HepG2 (cell line): ENCODE measurements around the gene CEP19. TPM values are rescaled to one million over a fixed set of nuclear protein-coding genes. Genes with fewer than 3 reads are reported as not detected.

Experiments
- ATAC-seq: fragments of 200-7000 bp; cut with Tn5 transposase; 3 replicates; pipeline ENCODE4 v1.9.1; 2020; ENCODE audit warnings: mild to moderate bottlenecking, moderate library complexity
- BruUV-seq: library from RNA; stranded (reverse); fragments of 400-500 nt; replicated peaks from 2 replicates; lab custom pipeline; 2021; lab: Mats Ljungman, UMichigan
- CTCF ChIA-PET: fragments of 300-600 bp; formaldehyde crosslinking; extraction: SDS; loops from one replicate; lab custom pipeline; 2021; ENCODE audit warnings: low total read pairs, inconsistent platforms, low intra/inter-chr PET ratio; lab: Yijun Ruan, JAX
- POLR2A ChIA-PET: fragments of 350-600 bp; sonication (Branson Sonifier 250); formaldehyde crosslinking; loops from one replicate; lab custom pipeline; 2020; ENCODE audit warnings: antibody characterized with exemption, inconsistent platforms; lab: Yijun Ruan, JAX
- DNase-seq: peaks from one replicate; pipeline ENCODE4 v3.0.0-alpha.2; 2015; ENCODE audit warnings: low spot score
- FAIRE-seq: peaks from 3 replicates; lab custom pipeline; 2011; peaks lifted over from hg19 to GRCh38; lab: Jason Lieb, UNC
- H2AFZ ChIP-seq: one replicate; pipeline ENCODE4 v1.6.1; 2011; ENCODE audit warnings: low read length, inconsistent platforms
- H3K27ac ChIP-seq: fragments of 300-600 bp; 3 replicates; pipeline ENCODE4 v1.8.0; 2011; ENCODE audit warnings: mixed run types, mild to moderate bottlenecking, mixed read lengths, low read length, inconsistent platforms; ENCODE audit not compliant: insufficient read depth; ENCODE audit errors: extremely low read length
- H3K27me3 ChIP-seq, 2 experiments: fragments of 200-600 bp in 1 of 2; 2 replicates in 1 of 2; 3 replicates in 1 of 2; pipeline versions ENCODE4 v1.6.0 to v1.8.0; 2011; ENCODE audit warnings: low read length in 2 of 2, mild to moderate bottlenecking in 2 of 2, moderate library complexity in 2 of 2, inconsistent platforms in 1 of 2; ENCODE audit not compliant: insufficient read depth in 2 of 2, control insufficient read depth in 1 of 2
- H3K36me3 ChIP-seq, 2 experiments: fragments of 200-600 bp in 1 of 2; replicated peaks in 1 of 2; 2 replicates in 1 of 2; 3 replicates in 1 of 2; pipeline versions ENCODE4 v1.5.1 to v1.8.0; 2011; ENCODE audit warnings: low read length in 2 of 2, inconsistent platforms in 1 of 2; ENCODE audit not compliant: insufficient read depth in 2 of 2, control insufficient read depth in 1 of 2
- H3K4me1 ChIP-seq: 2 replicates; pipeline ENCODE4 v1.5.1; 2012; ENCODE audit warnings: low read length, inconsistent platforms; ENCODE audit not compliant: insufficient read depth
- H3K4me2 ChIP-seq: 2 replicates; pipeline ENCODE4 v1.6.0; 2011; ENCODE audit warnings: low read depth, low read length, inconsistent platforms
- H3K4me3 ChIP-seq, 3 experiments: fragments of 200-600 bp in 1 of 3; sonication (generic), shearing (Covaris generic) in 1 of 3; replicated peaks in 1 of 3; 2 replicates each; pipeline ENCODE4 v1.5.1; 2011 to 2016; ENCODE audit warnings: low read length in 3 of 3, inconsistent platforms in 2 of 3, low read depth in 2 of 3, mild to moderate bottlenecking in 2 of 3, control low read depth in 1 of 3, mixed read lengths in 1 of 3; ENCODE audit not compliant: insufficient read depth in 1 of 3
- H3K79me2 ChIP-seq: one replicate; pipeline ENCODE4 v1.6.1; 2011; ENCODE audit warnings: low read length, inconsistent platforms; ENCODE audit not compliant: insufficient read depth
- H3K9ac ChIP-seq: 2 replicates; pipeline ENCODE4 v1.6.0; 2011; ENCODE audit warnings: mild to moderate bottlenecking, low read depth, low read length, inconsistent platforms; ENCODE audit not compliant: insufficient read depth
- H3K9me3 ChIP-seq: 2 replicates; pipeline ENCODE4 v1.5.1; 2012; ENCODE audit warnings: mild to moderate bottlenecking, low read length
- H4K20me1 ChIP-seq: 2 replicates; pipeline ENCODE4 v1.6.0; 2011; ENCODE audit warnings: inconsistent platforms, mild to moderate bottlenecking, low read length, moderate library complexity; ENCODE audit not compliant: insufficient read depth
- AGO2 ChIP-seq: fragments of 200-400 bp; formaldehyde crosslinking; optimal IDR thresholded peaks from 2 replicates; pipeline ENCODE3; 2017; ENCODE audit warnings: mild to moderate bottlenecking, low read depth, low read length, moderate library complexity
- CREBL2 ChIP-seq: sonication (generic); formaldehyde crosslinking; IDR thresholded peaks from 2 replicates; pipeline ENCODE4 v1.8.1; 2023; ENCODE audit warnings: missing genetic modification reagents, mild to moderate bottlenecking, borderline replicate concordance
- JUN ChIP-seq: sonication (generic); formaldehyde crosslinking; IDR thresholded peaks from 2 replicates; pipeline ENCODE4 v1.4.0; 2020; ENCODE audit warnings: mild to moderate bottlenecking, missing genetic modification reagents
- KLF9 ChIP-seq: IDR thresholded peaks from 2 replicates; pipeline ENCODE4 v1.6.1; 2016; ENCODE audit warnings: low read depth
- PCBP1 ChIP-seq: fragments of 200-400 bp; formaldehyde crosslinking; IDR thresholded peaks from 2 replicates; pipeline ENCODE4 v1.6.1; 2017; ENCODE audit warnings: mild to moderate bottlenecking, low read depth, low read length, borderline replicate concordance
- RFX3 ChIP-seq: IDR thresholded peaks from 2 replicates; pipeline ENCODE4 v1.6.1; 2016; ENCODE audit warnings: missing biosample characterization, missing genetic modification reagents
- RXRA ChIP-seq: sonication (generic); formaldehyde crosslinking; IDR thresholded peaks from 2 replicates; pipeline ENCODE4 v1.5.1; 2020; ENCODE audit warnings: missing genetic modification reagents
- SMYD3 ChIP-seq: sonication (generic); formaldehyde crosslinking; IDR thresholded peaks from 2 replicates; pipeline ENCODE4 v1.8.1; 2023; ENCODE audit warnings: mild to moderate bottlenecking, missing genetic modification reagents
- SOX5 ChIP-seq: IDR thresholded peaks from 2 replicates; pipeline ENCODE4 v1.6.1; 2016; ENCODE audit warnings: borderline replicate concordance
- ZBTB7B ChIP-seq: sonication (generic); formaldehyde crosslinking; IDR thresholded peaks from 2 replicates; pipeline ENCODE4 v1.4.0; 2020; ENCODE audit warnings: missing genetic modification reagents
- ZMAT3 ChIP-seq: sonication (generic); formaldehyde crosslinking; conservative IDR thresholded peaks from 2 replicates; pipeline ENCODE4 v1.7.0; 2021; ENCODE audit warnings: missing genetic modification reagents
- ZNF136 ChIP-seq: sonication (generic); formaldehyde crosslinking; IDR thresholded peaks from 2 replicates; pipeline ENCODE4 v1.8.1; 2022; ENCODE audit warnings: low read depth, mild to moderate bottlenecking, moderate library complexity, missing genetic modification reagents
- ZNF225 ChIP-seq: sonication (generic); formaldehyde crosslinking; IDR thresholded peaks from 2 replicates; pipeline ENCODE4 v1.4.0; 2020; ENCODE audit warnings: mild to moderate bottlenecking, missing genetic modification reagents
- ZNF34 ChIP-seq: sonication (generic); formaldehyde crosslinking; IDR thresholded peaks from 2 replicates; pipeline ENCODE4 v1.4.0; 2020; ENCODE audit warnings: mild to moderate bottlenecking, missing genetic modification reagents, borderline replicate concordance
- ZNF782 ChIP-seq: sonication (generic); formaldehyde crosslinking; IDR thresholded peaks from 2 replicates; pipeline ENCODE4 v1.4.0; 2020; ENCODE audit warnings: missing genetic modification reagents, mild to moderate bottlenecking, borderline replicate concordance
- ZNF800 ChIP-seq: sonication (generic); formaldehyde crosslinking; IDR thresholded peaks from 2 replicates; pipeline ENCODE4 v1.4.0; 2020; ENCODE audit warnings: missing genetic modification reagents
- WGBS: methylation state at CpG from one replicate; pipeline ENCODE4 v1.1.6; 2017; ENCODE audit warnings: low lambda C conversion rate; 5-methylcytosine and 5-hydroxymethylcytosine counted together
- in situ Hi-C: cut with HindIII; loops from 2 replicates; pipeline ENCODE4 v1.10.0; 2017; ENCODE audit warnings: low pct_unique_long_range_greater_than_20kb; ENCODE audit not compliant: extremely low pct_ligation_motif_present
- intact Hi-C: fragments of 100-400 bp; cut with micrococcal nuclease; formaldehyde crosslinking; loops from one replicate; pipeline ENCODE4 v1.10.0; 2022; ENCODE audit not compliant: unreplicated experiment
- polyA plus RNA-seq, 8 experiments: library from polyadenylated mRNA; depleted of rRNA in 3 of 8; stranded (reverse) in 7 of 8; unstranded in 1 of 8; fragments of >200 nt; fragmentation: Illumina TruSeq in 4 of 8; extraction: Trizol in 4 of 8; gene quantifications; 2 replicates each; pipeline versions ENCODE4 v1.2.1 to v1.2.3, GENCODE V29; 2011 to 2016; ENCODE audit warnings: low read depth in 4 of 8, missing spikeins in 1 of 8, mixed read lengths in 1 of 8; ENCODE audit not compliant: insufficient read depth in 1 of 8
- total RNA-seq, 5 experiments: library from RNA; depleted of rRNA; stranded (reverse); fragments of >200 nt; fragmentation: Illumina TruSeq; extraction: Trizol; gene quantifications; 2 replicates each; pipeline ENCODE4 v1.2.3, GENCODE V29; 2016; ENCODE audit warnings: low read depth in 1 of 5
- TF ChIP-seq, protein P1 (sequence below): sonication (generic); formaldehyde crosslinking; IDR thresholded peaks from 2 replicates; pipeline ENCODE4 v1.8.1; 2022; ENCODE audit warnings: mild to moderate bottlenecking, missing genetic modification reagents
- TF ChIP-seq, protein P2 (sequence below): sonication (generic); formaldehyde crosslinking; IDR thresholded peaks from 2 replicates; pipeline ENCODE4 v1.8.1; 2023; ENCODE audit warnings: mild to moderate bottlenecking, missing genetic modification reagents, borderline replicate concordance

The CEP19 gene
- total and polyA plus RNA-seq, 2 of the 13 experiments (the other 11 are each of a cell fraction or from before 2014, with no cell fraction given): 0.48 to 1.2 TPM

DNA sequence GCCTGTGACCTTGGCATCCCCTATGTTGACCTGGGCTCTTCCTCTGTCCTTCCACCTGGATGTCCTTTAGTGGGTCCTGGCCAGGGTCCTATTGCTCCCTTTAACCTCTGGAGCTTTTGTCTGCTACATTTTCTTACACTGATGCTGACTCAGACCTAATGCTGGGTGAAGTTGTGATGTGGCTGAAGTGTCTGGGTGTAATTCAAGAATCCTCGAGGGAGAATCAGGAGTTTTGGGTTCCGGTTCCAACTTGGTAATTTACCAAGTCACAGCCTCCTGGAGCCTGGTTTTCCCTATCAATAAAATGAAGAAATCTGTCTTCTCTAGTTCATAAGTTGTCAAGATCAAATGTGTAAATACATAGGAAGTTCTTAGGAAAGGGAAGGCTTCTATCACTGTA lies 25.6 kb downstream of the CEP19 start:
- no peak for DNase-seq
- WGBS: 56% methylated on average over 2 of the region's 2 CpGs
- H3K4me3 ChIP-seq: no peak overlapping the region

More for the DNA sequence above, 25.6 kb downstream of the CEP19 start:
- no TSS peak for BruUV-seq
- no peak for ATAC-seq
- in situ Hi-C loops (loop anchor here (5.0 to 10.0 kb wide), 2 partner anchors 79 to 152 kb away; no protein-coding TSS in a partner anchor), intact Hi-C loops (no loop called here)
- no peaks in the 10 kb centered on the region for H3K9me3 ChIP-seq
- H3K36me3 ChIP-seq: no peaks in the 10 kb centered on the region
- ChIA-PET CTCF (no interaction called here), POLR2A (no interaction called here)
- no peak overlapping the region for H3K27ac ChIP-seq
- H3K79me2 ChIP-seq: no peaks in the 10 kb centered on the region
- H3K4me2 ChIP-seq: no peak overlapping the region
- peaks cover 0 to 15% of the 10 kb centered on the region in 2 experiments; a peak in 2 of 5 replicates for H3K27me3 ChIP-seq
- H4K20me1 ChIP-seq: no peaks in the 10 kb centered on the region
- H2AFZ ChIP-seq: no peak overlapping the region
- TF ChIP-seq ZNF782 (CRISPR knock-in tag): no peak
- TF ChIP-seq, protein P1, sequence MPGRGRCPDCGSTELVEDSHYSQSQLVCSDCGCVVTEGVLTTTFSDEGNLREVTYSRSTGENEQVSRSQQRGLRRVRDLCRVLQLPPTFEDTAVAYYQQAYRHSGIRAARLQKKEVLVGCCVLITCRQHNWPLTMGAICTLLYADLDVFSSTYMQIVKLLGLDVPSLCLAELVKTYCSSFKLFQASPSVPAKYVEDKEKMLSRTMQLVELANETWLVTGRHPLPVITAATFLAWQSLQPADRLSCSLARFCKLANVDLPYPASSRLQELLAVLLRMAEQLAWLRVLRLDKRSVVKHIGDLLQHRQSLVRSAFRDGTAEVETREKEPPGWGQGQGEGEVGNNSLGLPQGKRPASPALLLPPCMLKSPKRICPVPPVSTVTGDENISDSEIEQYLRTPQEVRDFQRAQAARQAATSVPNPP (CRISPR knock-in tag): no peak
- no peak for TF ChIP-seq RXRA (CRISPR knock-in tag)
- TF ChIP-seq CREBL2 (CRISPR knock-in tag): no peak
- TF ChIP-seq SMYD3 (CRISPR knock-in tag): no peak
- TF ChIP-seq PCBP1: no peak
- TF ChIP-seq JUN (CRISPR knock-in tag): no peak
- TF ChIP-seq ZMAT3 (CRISPR knock-in tag): no peak
- no peak for TF ChIP-seq ZNF225 (CRISPR knock-in tag)
- no peak for TF ChIP-seq AGO2
- TF ChIP-seq ZNF800 (CRISPR knock-in tag): no peak
- TF ChIP-seq SOX5 (CRISPR knock-in tag): no peak
- no peak for TF ChIP-seq ZBTB7B
- TF ChIP-seq ZNF34 (CRISPR knock-in tag): no peak
- no peak for TF ChIP-seq RFX3 (CRISPR knock-in tag)
- TF ChIP-seq KLF9 (CRISPR knock-in tag): no peak
- TF ChIP-seq, protein P2, sequence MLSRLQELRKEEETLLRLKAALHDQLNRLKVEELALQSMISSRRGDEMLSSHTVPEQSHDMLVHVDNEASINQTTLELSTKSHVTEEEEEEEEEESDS: no peak
- no peak for TF ChIP-seq ZNF136
- no peak overlapping the region for H3K9ac ChIP-seq
- no peak for FAIRE-seq
- peaks cover 11% of the 10 kb centered on the region; the same call in 1 of the 2 replicates for H3K4me1 ChIP-seq
